Right ventricle myocardium inferior (tissue), 1 donor: ENCODE data around the gene ANKRD31. TPM values are rescaled to one million over a fixed set of nuclear protein-coding genes. Genes with fewer than 3 reads are reported as not detected.

Experiments
- ATAC-seq: fragments of 200-7000 bp; cut with Tn5 transposase; one replicate; pipeline ENCODE4 v1.9.1; 2020; ENCODE audit warnings: mild to moderate bottlenecking, moderate library complexity
- DNase-seq: peaks from one replicate; pipeline ENCODE4 v3.0.0; 2021; ENCODE audit errors: missing footprints
- intact Hi-C: fragments of 100-400 bp; cut with DNase I; formaldehyde crosslinking; loops from one replicate; pipeline ENCODE4 v1.11.0; 2022
- total RNA-seq: library from RNA; stranded (reverse); fragmentation: NEBNext Ultra II Directional; extraction: Animal tissue kit (Norgen Biotek cat#: 25700); gene quantifications from one replicate; pipeline ENCODE4 v1.2.1, GENCODE V29; 2021
- donor health status: DM: no; HTN: yes; CAD: no; lungs with severe emphysema.

Gene ANKRD31
- total RNA-seq, 1 donor from 2014 or later, result 0.05 TPM

- DNase-seq, result no peak
- intact Hi-C loops, result no loop called here
- no peak for ATAC-seq
Observed at GRCh38 chr5:75021219-75021618, 215.5 kb downstream of the ANKRD31 start.

- DNase-seq (no peak), ATAC-seq (no peak)
- intact Hi-C loops, result no loop called here
Observed at GRCh38 chr5:75020016-75020656, 216.5 kb downstream of the ANKRD31 start.

- ATAC-seq, result no peak
- DNase-seq, result no peak
- intact Hi-C loops, result no loop called here
Observed at GRCh38 chr5:75018805-75019587, 217.7 kb downstream of the ANKRD31 start.

Other genes starting within 250 kb of the ANKRD31 start
- 0.35 TPM for gene GCNT4, start 184.3 kb downstream of the ANKRD31 start, total RNA-seq
- gene HMGCR, start 100.3 kb upstream of the ANKRD31 start, total RNA-seq, result 9.6 TPM